GM12873 (cell line): ENCODE results near the gene CDYL.

Experiments
- TF ChIP-seq, protein P1 (sequence below): IDR thresholded peaks from 2 replicates; pipeline ENCODE4 v1.5.1; 2012; ENCODE audit warnings: low read depth, mild to moderate bottlenecking, moderate library complexity, low read length, control low read depth; ENCODE audit not compliant: insufficient read depth; ENCODE audit errors: missing control alignments

Gene CDYL

DNA sequence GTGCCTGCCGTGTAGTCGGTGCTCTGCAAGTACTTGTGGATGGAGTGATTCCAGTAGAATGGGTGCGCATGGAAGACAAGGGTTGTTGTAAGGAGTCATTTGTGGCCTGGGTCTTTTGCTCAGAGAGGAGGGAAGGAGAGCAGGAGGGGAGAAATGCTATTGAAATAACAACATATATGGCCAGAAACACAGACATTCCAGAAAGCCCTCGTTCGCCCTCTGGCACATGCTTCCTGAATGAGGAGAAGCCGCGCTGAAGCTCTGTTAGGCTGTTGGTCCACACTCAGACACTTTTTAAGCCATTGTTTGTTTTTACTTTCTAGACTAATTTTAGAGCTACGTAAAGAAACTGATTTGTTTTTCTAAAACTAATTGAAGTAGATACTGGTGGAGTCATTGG, 120.2 kb downstream of the CDYL start:
- TF ChIP-seq, protein P1, sequence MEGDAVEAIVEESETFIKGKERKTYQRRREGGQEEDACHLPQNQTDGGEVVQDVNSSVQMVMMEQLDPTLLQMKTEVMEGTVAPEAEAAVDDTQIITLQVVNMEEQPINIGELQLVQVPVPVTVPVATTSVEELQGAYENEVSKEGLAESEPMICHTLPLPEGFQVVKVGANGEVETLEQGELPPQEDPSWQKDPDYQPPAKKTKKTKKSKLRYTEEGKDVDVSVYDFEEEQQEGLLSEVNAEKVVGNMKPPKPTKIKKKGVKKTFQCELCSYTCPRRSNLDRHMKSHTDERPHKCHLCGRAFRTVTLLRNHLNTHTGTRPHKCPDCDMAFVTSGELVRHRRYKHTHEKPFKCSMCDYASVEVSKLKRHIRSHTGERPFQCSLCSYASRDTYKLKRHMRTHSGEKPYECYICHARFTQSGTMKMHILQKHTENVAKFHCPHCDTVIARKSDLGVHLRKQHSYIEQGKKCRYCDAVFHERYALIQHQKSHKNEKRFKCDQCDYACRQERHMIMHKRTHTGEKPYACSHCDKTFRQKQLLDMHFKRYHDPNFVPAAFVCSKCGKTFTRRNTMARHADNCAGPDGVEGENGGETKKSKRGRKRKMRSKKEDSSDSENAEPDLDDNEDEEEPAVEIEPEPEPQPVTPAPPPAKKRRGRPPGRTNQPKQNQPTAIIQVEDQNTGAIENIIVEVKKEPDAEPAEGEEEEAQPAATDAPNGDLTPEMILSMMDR: no peak

- TF ChIP-seq, protein P1: no peak
These were observed 123.2 kb downstream of the CDYL start for GRCh38 chr6:4899249-4900034.

DNA sequence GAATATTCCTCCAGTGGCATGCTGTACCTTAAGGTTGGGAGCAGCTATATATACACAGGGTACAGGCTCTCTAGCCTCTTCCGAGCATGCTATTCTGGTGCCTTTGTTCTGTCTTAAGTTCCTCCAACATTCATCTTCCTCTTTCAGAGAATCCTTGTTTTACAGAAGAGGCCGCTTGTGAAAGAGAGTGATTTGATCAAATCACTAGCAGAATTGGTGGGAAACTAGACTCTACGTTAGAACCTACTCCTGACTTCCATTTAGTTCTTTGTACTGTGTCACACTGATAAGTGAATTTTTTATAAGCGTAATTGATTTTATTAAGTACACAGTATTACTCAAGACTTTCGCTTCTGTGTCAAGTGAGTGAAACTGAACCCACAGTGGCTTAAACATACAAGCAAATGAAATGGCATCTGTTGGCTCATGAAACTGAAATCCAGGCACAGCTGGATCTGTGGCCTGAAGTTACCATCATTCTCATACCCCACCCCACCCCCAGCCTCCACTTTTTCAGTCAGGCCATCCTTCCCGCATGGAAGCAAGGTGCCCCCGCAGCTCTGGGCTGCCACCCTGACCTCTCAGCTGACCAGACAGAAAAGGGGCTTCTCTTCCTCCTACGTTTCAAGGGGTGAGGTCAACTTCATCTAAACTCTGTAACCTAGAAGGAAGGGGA, 125.3 kb downstream of the CDYL start:
- TF ChIP-seq, protein P1: no peak

- TF ChIP-seq, protein P1: no peak
These were observed 126.2 kb downstream of the CDYL start for GRCh38 chr6:4902363-4902762.

GRCh38 chr6:4903121-4903520, 126.9 kb downstream of the CDYL start:
- TF ChIP-seq, protein P1: no peak

- TF ChIP-seq, protein P1: no peak
These were observed 127.7 kb downstream of the CDYL start for GRCh38 chr6:4903751-4904370.

- TF ChIP-seq, protein P1: no peak
These were observed 128.3 kb downstream of the CDYL start for GRCh38 chr6:4904461-4905025.
